K562 (cell line): Measurements from ENCODE around the gene DELE1.

Experiments
- CEBPB ChIP-seq: fragments of 450-650 bp; IDR thresholded peaks from 2 replicates; pipeline ENCODE4 v1.6.1; 2016; ENCODE audit warnings: missing genetic modification characterization, missing compliant biosample characterization
- FOXM1 ChIP-seq, 2 experiments: fragments of 450-650 bp in 1 of 2; sonication (generic) in 1 of 2; formaldehyde crosslinking in 1 of 2; IDR thresholded peaks; 2 replicates each; pipeline versions ENCODE4 v1.6.1 to v1.9.0; 2017 to 2022; ENCODE audit warnings: low read depth in 2 of 2, mild to moderate bottlenecking in 2 of 2, missing genetic modification reagents in 1 of 2, moderate library complexity in 1 of 2
- SP2 ChIP-seq: IDR thresholded peaks from 2 replicates; pipeline ENCODE4 v1.6.1; 2011; ENCODE audit warnings: mild to moderate bottlenecking, low read depth, low read length, moderate library complexity; ENCODE audit not compliant: poor library complexity, severe bottlenecking; ENCODE audit errors: extremely low read depth
- TF ChIP-seq, protein P1 (sequence below), 3 experiments: IDR thresholded peaks in 2 of 3; conservative IDR thresholded peaks in 1 of 3; 2 replicates each; pipeline ENCODE4 v1.5.1; 2011 to 2012; ENCODE audit warnings: low read length in 3 of 3, mild to moderate bottlenecking in 3 of 3, control low read depth in 2 of 3, improper control_type of control experiment in 1 of 3, inconsistent platforms in 1 of 3, low read depth in 1 of 3, mixed read lengths in 1 of 3, moderate library complexity in 1 of 3; ENCODE audit not compliant: insufficient read depth in 2 of 3

DNA sequence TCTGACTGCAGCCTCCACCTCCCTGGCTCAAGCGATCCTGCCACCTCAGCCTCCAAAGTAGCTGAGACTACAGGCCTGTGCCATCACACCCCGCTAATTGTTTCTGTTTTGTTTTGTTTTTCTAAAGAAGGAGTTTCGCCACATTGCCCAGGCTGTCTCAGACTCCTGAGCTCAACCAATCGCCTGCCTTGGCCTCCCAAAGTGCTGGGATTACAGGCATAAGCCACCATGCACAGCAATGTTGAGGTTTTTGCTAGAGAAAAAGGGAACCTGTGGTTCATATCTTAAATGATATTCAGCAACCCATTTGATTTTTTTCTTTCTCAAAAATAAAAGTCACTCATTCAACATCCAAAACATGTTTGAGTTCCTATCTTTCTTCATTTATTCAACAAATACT is 20.4 kb upstream of the DELE1 start:
- TF ChIP-seq SP2: no peak
- TF ChIP-seq CEBPB (tag): no peak
- no peak for TF ChIP-seq FOXM1 (IDR thresholded peaks at IDR 0.05; ENCODE audit: low read depth)
- TF ChIP-seq FOXM1 (CRISPR knock-in tag; IDR thresholded peaks at IDR 0.05; ENCODE audit: low read depth): no peak
- TF ChIP-seq, protein P1, sequence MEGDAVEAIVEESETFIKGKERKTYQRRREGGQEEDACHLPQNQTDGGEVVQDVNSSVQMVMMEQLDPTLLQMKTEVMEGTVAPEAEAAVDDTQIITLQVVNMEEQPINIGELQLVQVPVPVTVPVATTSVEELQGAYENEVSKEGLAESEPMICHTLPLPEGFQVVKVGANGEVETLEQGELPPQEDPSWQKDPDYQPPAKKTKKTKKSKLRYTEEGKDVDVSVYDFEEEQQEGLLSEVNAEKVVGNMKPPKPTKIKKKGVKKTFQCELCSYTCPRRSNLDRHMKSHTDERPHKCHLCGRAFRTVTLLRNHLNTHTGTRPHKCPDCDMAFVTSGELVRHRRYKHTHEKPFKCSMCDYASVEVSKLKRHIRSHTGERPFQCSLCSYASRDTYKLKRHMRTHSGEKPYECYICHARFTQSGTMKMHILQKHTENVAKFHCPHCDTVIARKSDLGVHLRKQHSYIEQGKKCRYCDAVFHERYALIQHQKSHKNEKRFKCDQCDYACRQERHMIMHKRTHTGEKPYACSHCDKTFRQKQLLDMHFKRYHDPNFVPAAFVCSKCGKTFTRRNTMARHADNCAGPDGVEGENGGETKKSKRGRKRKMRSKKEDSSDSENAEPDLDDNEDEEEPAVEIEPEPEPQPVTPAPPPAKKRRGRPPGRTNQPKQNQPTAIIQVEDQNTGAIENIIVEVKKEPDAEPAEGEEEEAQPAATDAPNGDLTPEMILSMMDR (IDR thresholded peaks at IDR 0.05 in 2 of 3, conservative IDR thresholded peaks at IDR 0.05 in 1 of 3; ENCODE audit: insufficient read depth in 2 of 3, low read depth in 1 of 3, low read length in 3 of 3): no peak
